ENCODE data around the gene DMRTB1.
A peak's percentile ranks its signal among the peaks of the same experiment; 100 is the strongest.

DMRTB1 gene

DNA sequence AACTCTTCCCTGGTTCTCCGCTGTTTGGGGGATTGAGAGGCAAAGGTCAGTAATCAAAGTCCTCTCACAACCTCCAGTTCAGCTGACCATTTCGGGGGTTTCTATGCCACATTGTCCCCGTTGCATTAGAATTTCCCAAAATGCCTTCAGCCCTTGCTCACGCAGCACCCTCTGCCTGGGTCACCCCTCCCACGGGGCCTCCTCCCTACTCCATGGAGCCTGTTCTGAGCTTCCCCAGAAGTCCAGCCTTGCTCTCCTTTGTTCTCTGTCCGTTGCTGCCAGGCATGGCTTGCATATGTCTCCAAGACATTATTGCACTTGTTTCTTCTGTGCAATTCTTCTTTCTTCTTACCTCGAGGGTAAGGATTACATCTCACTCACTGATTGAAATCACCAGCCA lies 16.5 kb downstream of the DMRTB1 start:
- Mint-ChIP-seq H3K4me3 (no peak overlapping the region), H3K4me1 (no peaks in the 10 kb centered on the region), H3K36me3 (ENCODE audit: insufficient read depth) (no peaks in the 10 kb centered on the region), H3K27ac (ENCODE audit: low read depth) (no peak overlapping the region), H3K9me3 (no peaks in the 10 kb centered on the region), H3K27me3 (peaks cover 7% of the 10 kb centered on the region)
- DNase-seq (ENCODE audit: low spot score in 2 of 2) (no peak), ATAC-seq (replicated peaks; ENCODE audit: extremely low read depth, poor library complexity, severe bottlenecking) (no peak)

DNA sequence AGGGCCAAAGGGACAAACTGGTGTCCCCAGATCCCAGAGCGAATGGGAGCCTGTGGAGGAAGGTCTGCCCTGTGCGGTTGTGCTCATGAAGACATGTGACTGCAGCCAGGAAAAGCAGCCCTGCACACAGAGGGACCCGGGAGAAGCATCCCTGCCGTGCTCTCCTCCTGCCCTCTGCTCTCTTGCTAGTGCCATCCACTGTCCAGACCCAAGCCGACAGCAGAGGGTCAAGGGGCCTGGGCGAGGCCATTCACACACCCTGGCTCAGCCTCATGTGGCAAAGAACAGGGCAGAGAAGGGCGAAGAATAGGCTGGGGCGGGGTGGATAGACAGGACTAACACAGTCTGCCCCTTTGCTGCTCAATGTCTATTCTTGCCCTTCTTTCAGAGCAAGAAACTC lies 17.4 kb downstream of the DMRTB1 start:
- H3K4me3 Mint-ChIP-seq = no peak overlapping the region
- no peaks in the 10 kb centered on the region for H3K36me3 Mint-ChIP-seq (ENCODE audit: insufficient read depth)
- H3K27me3 Mint-ChIP-seq = peaks cover 7% of the 10 kb centered on the region
- H3K9me3 Mint-ChIP-seq = no peaks in the 10 kb centered on the region
- no peaks in the 10 kb centered on the region for H3K4me1 Mint-ChIP-seq
- no peak overlapping the region for H3K27ac Mint-ChIP-seq (ENCODE audit: low read depth)
- DNase-seq (ENCODE audit: low spot score in 2 of 2) (no peak), ATAC-seq (replicated peaks; ENCODE audit: extremely low read depth, poor library complexity, severe bottlenecking) (no peak)

DNA sequence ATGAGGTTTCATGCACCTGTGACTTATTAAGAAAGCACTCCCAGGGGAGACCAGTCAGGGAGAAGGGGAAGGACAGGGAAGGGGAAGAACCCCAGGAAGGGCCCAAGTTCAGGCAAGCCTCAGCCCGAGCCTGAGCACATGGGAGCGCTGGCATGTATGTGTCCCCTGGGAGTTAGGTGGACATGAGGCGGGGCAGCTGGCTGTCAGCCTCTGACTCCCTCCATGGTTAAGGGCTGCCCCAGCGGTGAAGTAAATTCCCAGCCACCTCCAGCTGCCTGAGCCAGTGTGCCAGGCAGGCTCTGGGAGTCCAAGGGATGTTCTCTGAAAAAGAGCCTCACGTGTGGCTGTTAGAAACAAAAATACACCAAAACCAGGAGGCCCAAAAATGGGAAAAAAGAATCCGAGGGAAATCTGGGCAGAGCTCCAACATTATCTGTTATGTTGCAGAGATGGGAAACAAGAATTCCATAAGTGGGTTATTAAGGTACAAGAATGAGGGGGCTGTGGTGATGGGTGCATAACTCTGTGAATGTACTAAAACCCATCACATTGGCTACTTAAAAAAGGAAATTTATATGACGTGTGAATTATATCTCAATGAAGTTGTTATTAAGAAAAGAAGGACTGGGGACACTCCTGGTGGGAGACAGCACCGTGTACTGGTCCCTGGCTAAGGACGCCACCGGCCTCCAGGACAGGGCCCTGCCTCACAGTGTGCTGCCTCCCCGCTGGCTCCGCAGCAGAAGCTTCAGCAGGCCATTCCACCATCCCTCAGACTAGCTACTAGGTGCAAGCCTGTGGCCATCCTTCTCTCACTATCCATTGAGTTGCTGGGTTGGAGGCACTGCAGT lies 18.7 kb downstream of the DMRTB1 start:
- H3K27me3 Mint-ChIP-seq = peaks cover 19% of the 10 kb centered on the region
- no peaks in the 10 kb centered on the region for H3K9me3 Mint-ChIP-seq
- H3K27ac Mint-ChIP-seq (ENCODE audit: low read depth) = no peak overlapping the region
- no peak for DNase-seq (ENCODE audit: low spot score in 2 of 2)
- H3K4me1 Mint-ChIP-seq = no peaks in the 10 kb centered on the region
- no peak overlapping the region for H3K4me3 Mint-ChIP-seq
- no peaks in the 10 kb centered on the region for H3K36me3 Mint-ChIP-seq (ENCODE audit: insufficient read depth)
- no peak for ATAC-seq (replicated peaks; ENCODE audit: extremely low read depth, poor library complexity, severe bottlenecking)

DNA sequence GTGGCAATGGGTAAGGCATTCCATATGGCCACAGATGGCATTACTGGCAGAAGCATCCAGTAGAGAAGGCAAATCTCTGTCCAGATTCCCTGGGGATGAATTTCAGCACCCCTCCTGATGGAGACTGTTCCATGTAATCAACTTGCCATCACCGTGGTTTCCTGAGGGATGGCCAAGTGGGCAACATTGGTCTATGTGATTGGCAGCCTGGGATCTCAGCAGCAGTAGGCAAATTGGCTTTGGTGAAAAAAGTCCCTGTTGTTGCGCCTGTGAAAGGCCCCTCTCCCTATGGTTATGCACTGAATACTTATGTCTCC lies 19.3 kb downstream of the DMRTB1 start:
- H3K4me3 Mint-ChIP-seq = no peak overlapping the region

DNA sequence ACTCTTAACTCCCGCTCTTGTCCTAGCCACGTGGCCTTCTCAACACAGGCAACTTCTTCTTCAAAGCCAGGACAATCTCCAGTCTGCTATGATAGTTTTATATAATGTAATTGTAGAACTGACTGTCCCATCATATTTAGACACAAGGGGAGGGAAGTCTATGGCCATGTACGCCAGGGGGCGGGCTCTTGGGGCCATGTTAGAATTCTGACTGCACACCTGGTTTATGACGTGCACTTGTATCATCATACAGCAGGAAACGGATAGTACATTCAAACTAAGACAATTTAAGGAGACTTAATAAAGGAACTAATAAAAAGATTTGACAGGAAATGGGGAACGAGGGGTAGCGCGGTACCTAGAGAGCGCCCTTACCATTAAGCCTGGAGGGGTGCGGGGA lies 21.5 kb downstream of the DMRTB1 start:
- no peaks in the 10 kb centered on the region for H3K36me3 Mint-ChIP-seq (ENCODE audit: insufficient read depth)
- no peak for ATAC-seq (replicated peaks; ENCODE audit: extremely low read depth, poor library complexity, severe bottlenecking)
- no peaks in the 10 kb centered on the region for H3K9me3 Mint-ChIP-seq
- peaks cover 21% of the 10 kb centered on the region for H3K27me3 Mint-ChIP-seq
- no peaks in the 10 kb centered on the region for H3K4me1 Mint-ChIP-seq
- no peak overlapping the region for H3K4me3 Mint-ChIP-seq
- no peak overlapping the region for H3K27ac Mint-ChIP-seq (ENCODE audit: low read depth)
- DNase-seq (ENCODE audit: low spot score in 2 of 2) = no peak

More for the DNA sequence above, 19.3 kb downstream of the DMRTB1 start:
- no peaks in the 10 kb centered on the region for H3K36me3 Mint-ChIP-seq (ENCODE audit: insufficient read depth)
- no peaks in the 10 kb centered on the region for H3K4me1 Mint-ChIP-seq
- no peaks in the 10 kb centered on the region for H3K9me3 Mint-ChIP-seq
- DNase-seq (ENCODE audit: low spot score in 2 of 2) = no peak
- no peak overlapping the region for H3K27ac Mint-ChIP-seq (ENCODE audit: low read depth)
- H3K27me3 Mint-ChIP-seq = peaks cover 21% of the 10 kb centered on the region
- ATAC-seq (replicated peaks; ENCODE audit: extremely low read depth, poor library complexity, severe bottlenecking) = no peak

DNA sequence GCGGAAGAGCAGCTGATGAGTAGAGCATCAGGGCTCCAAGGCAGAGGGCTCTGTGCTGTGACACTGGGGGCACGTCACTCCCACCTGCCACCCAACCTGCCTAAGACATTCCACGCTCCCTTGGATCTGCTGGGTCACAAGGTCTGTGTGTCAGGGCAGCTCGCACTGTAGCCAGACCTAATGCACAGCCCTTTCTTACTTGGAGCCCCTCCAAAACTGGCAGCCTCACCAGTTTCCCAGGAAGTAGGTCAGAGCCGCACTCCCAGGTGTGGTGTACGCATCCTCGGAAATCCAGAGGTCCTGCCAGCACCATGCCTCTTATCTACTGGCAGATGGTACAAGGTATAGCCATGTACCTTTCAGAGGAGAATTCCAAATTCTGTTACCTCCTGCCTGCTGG lies 22.3 kb downstream of the DMRTB1 start:
- Mint-ChIP-seq H3K4me3 (no peak overlapping the region), H3K27ac (ENCODE audit: low read depth) (no peak overlapping the region), H3K36me3 (ENCODE audit: insufficient read depth) (no peaks in the 10 kb centered on the region), H3K9me3 (no peaks in the 10 kb centered on the region), H3K4me1 (no peaks in the 10 kb centered on the region), H3K27me3 (peaks cover 21% of the 10 kb centered on the region)
- DNase-seq (ENCODE audit: low spot score in 2 of 2) = no peak
- ATAC-seq (replicated peaks; ENCODE audit: extremely low read depth, poor library complexity, severe bottlenecking) = no peak

DNA sequence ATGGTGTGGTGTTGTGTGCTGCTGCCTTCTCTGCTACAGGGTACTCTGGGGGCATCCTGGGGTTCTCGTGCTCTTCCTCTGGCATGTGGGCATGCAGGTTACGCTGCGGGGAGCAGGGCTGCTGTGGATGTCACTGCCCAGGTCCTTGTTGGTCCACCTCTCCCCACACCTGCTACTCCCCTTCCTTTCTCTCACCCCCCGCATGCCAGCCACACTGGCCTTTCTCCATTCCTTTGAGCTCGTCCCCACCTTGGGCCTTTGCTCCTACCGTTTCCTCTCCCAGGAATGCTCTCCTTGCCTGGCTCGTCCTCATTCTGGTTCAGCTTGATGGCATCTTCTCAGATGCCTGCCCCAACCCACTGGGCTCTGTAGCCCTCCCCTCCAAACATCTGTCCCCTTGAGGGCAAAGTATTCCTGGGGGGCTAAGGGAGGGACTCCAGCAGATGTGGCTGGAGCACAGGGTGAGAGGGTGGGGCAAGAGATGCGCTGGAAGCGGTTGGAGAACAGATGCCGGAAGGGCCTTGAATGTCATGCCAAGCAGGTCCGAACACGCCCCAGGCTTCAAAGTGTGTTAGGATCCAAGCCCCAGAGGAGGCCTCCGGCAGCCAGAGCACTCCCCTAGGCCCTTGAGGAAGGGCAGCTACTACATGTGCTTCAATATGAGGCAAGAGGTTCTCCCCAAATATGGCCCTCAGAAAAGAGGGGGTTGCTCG lies 23.4 kb downstream of the DMRTB1 start:
- Mint-ChIP-seq H3K27me3 (peaks cover 19% of the 10 kb centered on the region), H3K4me1 (no peaks in the 10 kb centered on the region), H3K36me3 (ENCODE audit: insufficient read depth) (no peaks in the 10 kb centered on the region), H3K4me3 (no peak overlapping the region), H3K9me3 (no peaks in the 10 kb centered on the region), H3K27ac (ENCODE audit: low read depth) (no peak overlapping the region)
- DNase-seq (ENCODE audit: low spot score in 2 of 2) = no peak
- no peak for ATAC-seq (replicated peaks; ENCODE audit: extremely low read depth, poor library complexity, severe bottlenecking)

DNA sequence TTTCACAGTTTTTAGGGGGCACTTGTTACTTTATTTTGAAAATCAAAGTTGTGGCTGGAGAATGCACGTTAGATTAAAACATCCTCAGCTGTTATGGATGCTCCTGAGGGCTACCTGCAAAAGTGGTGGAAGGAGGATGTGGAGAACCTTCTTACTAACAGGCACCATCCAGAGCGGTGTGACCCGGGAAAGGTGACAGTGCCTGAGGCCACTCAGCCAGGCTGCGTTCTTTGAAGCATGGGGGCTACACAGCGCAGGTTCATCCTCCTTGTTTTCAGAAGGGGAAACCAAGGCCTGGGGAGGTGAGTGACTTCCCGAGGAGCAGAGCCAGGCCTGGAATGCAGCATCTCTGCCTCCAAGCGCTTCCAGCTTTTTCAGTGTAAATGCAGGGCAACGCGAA lies 24.0 kb downstream of the DMRTB1 start:
- H3K27ac Mint-ChIP-seq (ENCODE audit: low read depth) = no peak overlapping the region
- H3K36me3 Mint-ChIP-seq (ENCODE audit: insufficient read depth) = no peaks in the 10 kb centered on the region
- no peak for ATAC-seq (replicated peaks; ENCODE audit: extremely low read depth, poor library complexity, severe bottlenecking)
- H3K9me3 Mint-ChIP-seq = no peaks in the 10 kb centered on the region
- no peak overlapping the region for H3K4me3 Mint-ChIP-seq
- peaks cover 14% of the 10 kb centered on the region for H3K27me3 Mint-ChIP-seq
- H3K4me1 Mint-ChIP-seq = no peaks in the 10 kb centered on the region
- DNase-seq (ENCODE audit: low spot score in 2 of 2) = no peak

DNA sequence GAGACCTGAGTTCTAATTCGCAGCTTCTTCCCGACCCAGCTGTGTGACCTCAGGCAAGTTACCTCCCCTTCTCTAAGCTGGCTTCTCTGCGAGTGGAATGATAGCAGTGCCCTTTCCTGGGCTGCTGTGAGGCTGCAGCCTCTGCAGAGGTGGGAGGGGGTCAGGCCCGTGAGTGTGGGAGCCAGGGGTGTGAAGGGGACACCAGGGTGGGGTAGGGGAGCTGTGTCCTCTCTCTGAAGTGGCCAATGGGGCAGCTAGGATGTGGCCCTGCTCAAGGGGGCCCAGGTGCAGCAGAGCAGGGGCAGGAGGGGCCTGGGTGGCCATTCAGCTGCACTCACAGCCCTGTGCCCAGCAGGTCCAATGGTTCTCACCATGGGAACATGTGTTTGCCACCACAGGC lies 24.5 kb downstream of the DMRTB1 start:
- no peak overlapping the region for H3K27ac Mint-ChIP-seq (ENCODE audit: low read depth)
- H3K4me1 Mint-ChIP-seq = no peaks in the 10 kb centered on the region
- H3K4me3 Mint-ChIP-seq = no peak overlapping the region
- ATAC-seq (replicated peaks; ENCODE audit: extremely low read depth, poor library complexity, severe bottlenecking) = no peak
- no peaks in the 10 kb centered on the region for H3K36me3 Mint-ChIP-seq (ENCODE audit: insufficient read depth)
- H3K27me3 Mint-ChIP-seq = peaks cover 14% of the 10 kb centered on the region
- DNase-seq (ENCODE audit: low spot score in 2 of 2) = no peak
- H3K9me3 Mint-ChIP-seq = no peaks in the 10 kb centered on the region

DNA sequence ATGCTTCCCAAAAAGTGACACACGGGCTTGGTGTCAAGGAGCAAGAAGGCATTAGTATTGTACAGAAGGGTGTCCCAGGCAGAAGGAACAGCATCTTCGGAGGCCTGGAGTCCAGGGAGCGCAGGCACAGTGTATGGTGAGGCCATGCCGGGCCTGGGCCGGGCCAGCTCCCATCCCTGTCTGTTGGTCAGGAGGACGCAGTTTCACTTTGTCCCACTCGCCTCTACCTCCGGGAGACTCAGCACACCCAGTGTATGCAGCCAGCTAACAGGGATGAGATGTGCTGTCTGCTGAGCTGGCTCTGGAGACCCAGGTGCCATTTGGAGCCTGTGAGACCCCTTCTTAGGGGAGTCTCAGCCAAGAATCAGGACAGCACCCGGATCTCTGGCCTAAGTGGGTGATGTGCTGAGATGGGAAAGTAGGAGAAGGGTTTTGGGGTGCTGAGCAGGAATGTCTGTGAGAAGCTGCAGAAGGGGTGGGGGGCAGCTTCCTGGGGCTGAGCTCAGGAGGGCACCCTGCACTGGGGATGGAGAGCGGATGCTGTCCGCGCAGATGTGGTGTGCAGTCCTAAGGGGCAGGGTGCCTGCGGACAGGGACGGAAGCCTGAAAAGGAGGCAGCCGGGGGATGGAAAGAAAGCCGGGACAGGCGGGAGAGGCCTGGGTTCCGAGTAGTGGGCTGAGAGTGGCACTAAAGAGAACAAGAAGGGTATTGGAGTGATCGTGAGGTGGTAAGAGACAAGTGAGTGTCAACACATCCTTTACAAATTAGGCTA lies 25.7 kb downstream of the DMRTB1 start:
- Mint-ChIP-seq H3K36me3 (ENCODE audit: insufficient read depth) (peaks cover 2% of the 10 kb centered on the region), H3K4me3 (no peak overlapping the region), H3K4me1 (no peaks in the 10 kb centered on the region), H3K27ac (ENCODE audit: low read depth) (no peak overlapping the region), H3K9me3 (no peaks in the 10 kb centered on the region), H3K27me3 (peaks cover 15% of the 10 kb centered on the region)
- ATAC-seq (replicated peaks; ENCODE audit: extremely low read depth, poor library complexity, severe bottlenecking) (no peak), DNase-seq (ENCODE audit: low spot score in 2 of 2) (no peak)

DNA sequence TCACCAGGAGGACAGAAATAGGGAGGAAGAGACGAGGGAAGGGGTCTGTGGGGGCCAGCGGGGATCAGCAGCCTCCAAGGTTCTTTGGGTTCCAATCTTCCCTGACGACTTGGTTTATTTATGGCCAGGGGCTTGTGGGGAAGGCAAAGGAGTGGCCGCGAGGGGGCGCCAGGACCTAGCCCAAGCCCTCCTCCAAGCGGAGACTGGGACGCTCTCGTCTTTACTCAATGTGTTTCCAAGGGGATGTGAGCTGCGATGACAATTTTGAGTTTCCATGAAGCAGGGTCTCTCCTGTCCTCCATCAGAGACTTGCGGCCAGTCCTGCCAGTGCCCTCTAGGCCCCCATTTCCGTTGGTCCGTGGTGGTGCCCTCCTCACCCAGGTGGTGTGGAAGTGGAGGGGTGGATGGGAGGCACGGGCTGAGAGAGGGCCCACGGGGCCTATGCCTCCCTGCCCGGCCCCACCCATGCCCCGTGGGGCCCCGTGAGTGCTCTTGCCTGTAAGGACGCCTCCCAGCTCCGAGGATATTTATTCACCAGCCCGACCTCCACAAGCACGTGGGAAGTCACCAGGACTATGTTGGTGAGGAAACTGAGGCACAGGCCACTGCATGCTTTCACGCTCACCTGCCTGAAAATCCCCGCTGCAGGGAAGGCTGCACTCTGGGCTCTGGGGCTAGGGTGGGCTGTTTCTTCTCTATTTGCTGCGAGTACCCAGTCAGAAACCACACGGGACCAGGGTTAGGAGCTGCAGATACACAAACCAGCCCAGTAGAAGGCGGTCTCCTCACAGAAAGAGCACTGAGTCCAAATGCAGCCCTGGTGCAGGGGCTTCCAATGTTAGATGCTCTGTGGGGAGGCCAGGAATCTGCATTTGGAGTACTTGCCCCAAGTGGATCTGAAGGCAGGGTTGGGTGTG lies 26.5 kb downstream of the DMRTB1 start:
- H3K27me3 Mint-ChIP-seq = peaks cover 23% of the 10 kb centered on the region
- no peak overlapping the region for H3K4me3 Mint-ChIP-seq
- peak; percentile 58 for ATAC-seq (replicated peaks; ENCODE audit: extremely low read depth, poor library complexity, severe bottlenecking)
- no peaks in the 10 kb centered on the region for H3K4me1 Mint-ChIP-seq
- no peak overlapping the region for H3K27ac Mint-ChIP-seq (ENCODE audit: low read depth)
- H3K36me3 Mint-ChIP-seq (ENCODE audit: insufficient read depth) = peaks cover 2% of the 10 kb centered on the region
- no peaks in the 10 kb centered on the region for H3K9me3 Mint-ChIP-seq
- DNase-seq (ENCODE audit: low spot score in 2 of 2) = peak; percentile 58 to 59

DNA sequence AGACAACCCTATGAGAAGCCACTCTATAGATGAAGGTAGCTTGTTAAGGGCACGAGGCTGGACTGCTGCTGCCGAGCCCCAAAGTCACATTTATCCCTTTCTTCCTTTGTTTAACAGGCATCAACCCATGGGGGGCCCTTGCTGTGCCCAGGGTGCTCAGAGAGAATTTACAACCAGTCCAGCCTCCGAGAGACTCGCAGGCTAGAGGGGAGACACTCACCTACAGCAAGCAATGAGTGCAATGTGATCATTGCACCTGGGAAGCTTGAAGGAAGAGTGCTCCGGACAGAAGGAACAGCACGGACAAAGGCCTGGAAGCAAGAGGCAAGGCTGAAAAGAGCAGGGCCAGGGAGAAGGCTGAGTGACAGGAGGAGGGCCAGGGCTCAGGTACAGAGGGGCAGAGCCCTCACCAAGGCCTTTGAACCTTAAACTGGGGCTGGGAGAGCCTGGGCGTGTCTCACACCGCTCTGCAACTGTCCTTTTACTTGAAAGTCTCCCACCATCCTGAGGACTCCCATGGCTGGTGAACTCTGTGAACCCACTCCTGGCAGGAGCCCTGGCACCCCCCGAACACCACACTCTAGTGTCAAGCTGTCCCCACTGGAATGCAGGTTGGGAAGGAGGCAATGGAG lies 27.3 kb downstream of the DMRTB1 start:
- DNase-seq (ENCODE audit: low spot score in 2 of 2) (no peak), ATAC-seq (replicated peaks; ENCODE audit: extremely low read depth, poor library complexity, severe bottlenecking) (no peak)
- peaks cover 2% of the 10 kb centered on the region for H3K36me3 Mint-ChIP-seq (ENCODE audit: insufficient read depth)
- no peak overlapping the region for H3K27ac Mint-ChIP-seq (ENCODE audit: low read depth)
- no peak overlapping the region for H3K4me3 Mint-ChIP-seq
- H3K4me1 Mint-ChIP-seq = no peaks in the 10 kb centered on the region
- H3K27me3 Mint-ChIP-seq = peaks cover 26% of the 10 kb centered on the region
- H3K9me3 Mint-ChIP-seq = no peaks in the 10 kb centered on the region
